GM12878 (cell line): ENCODE measurements around the gene TTYH3. TPM values are rescaled to one million over a fixed set of nuclear protein-coding genes. Genes with fewer than 3 reads are reported as not detected.
A peak's percentile ranks its signal among the peaks of the same experiment; 100 is the strongest.

Experiments used
- ASH2L ChIP-seq: fragments of 300-600, 200-600 bp; sonication (generic); IDR thresholded peaks from 2 replicates; pipeline ENCODE4 v1.6.1; 2017; ENCODE audit warnings: low read depth, mild to moderate bottlenecking, borderline replicate concordance
- CHD1 ChIP-seq: IDR thresholded peaks from 2 replicates; pipeline ENCODE4 v1.6.1; 2012; ENCODE audit warnings: low read depth, low read length, improper control_type of control experiment
- DPF2 ChIP-seq: fragments of 450-650 bp; IDR thresholded peaks from 2 replicates; pipeline ENCODE4 v1.6.1; 2017; ENCODE audit warnings: mild to moderate bottlenecking
- ETV6 ChIP-seq, 2 experiments: fragments of 450-650 bp in 1 of 2; IDR thresholded peaks in 1 of 2; conservative IDR thresholded peaks in 1 of 2; 2 replicates each; pipeline ENCODE4 v1.6.1; 2014; ENCODE audit warnings: antibody characterized with exemption in 1 of 2, borderline replicate concordance in 1 of 2, low read depth in 1 of 2, mild to moderate bottlenecking in 1 of 2, moderate library complexity in 1 of 2
- JUNB ChIP-seq: IDR thresholded peaks from 2 replicates; pipeline ENCODE4 v1.6.1; 2016; ENCODE audit warnings: antibody characterized with exemption, mild to moderate bottlenecking
- LARP7 ChIP-seq: fragments of 450-650 bp; IDR thresholded peaks from 2 replicates; pipeline ENCODE4 v1.6.1; 2017; ENCODE audit warnings: mild to moderate bottlenecking
- MXI1 ChIP-seq: fragments of 150-350 bp; IDR thresholded peaks from 2 replicates; pipeline ENCODE4 v1.6.1; 2011; ENCODE audit warnings: low read depth, mild to moderate bottlenecking, inconsistent platforms, low read length, improper control_type of control experiment
- SIN3A ChIP-seq: IDR thresholded peaks from 2 replicates; pipeline ENCODE4 v1.6.1; 2012; ENCODE audit warnings: low read depth, low read length, improper control_type of control experiment
- SUZ12 ChIP-seq: fragments of 200-600 bp; sonication (generic); IDR thresholded peaks from one replicate; pipeline ENCODE4 v1.6.1; 2018; ENCODE audit warnings: antibody characterized with exemption, mild to moderate bottlenecking; ENCODE audit not compliant: unreplicated experiment
- TBL1XR1 ChIP-seq: IDR thresholded peaks from 2 replicates; pipeline ENCODE4 v1.6.1; 2012; ENCODE audit warnings: low read depth, low read length, improper control_type of control experiment
- ZNF217 ChIP-seq: fragments of 450-650 bp; IDR thresholded peaks from 2 replicates; pipeline ENCODE4 v1.6.1; 2017; ENCODE audit warnings: antibody characterized with exemption, mild to moderate bottlenecking
- ZNF274 ChIP-seq: IDR thresholded peaks from one replicate; pipeline ENCODE4 v1.8.0; 2011; ENCODE audit not compliant: insufficient read length, insufficient read depth
- polyA plus RNA-seq, 11 experiments: library from polyadenylated mRNA; depleted of rRNA in 4 of 11; unstranded in 6 of 11; stranded (reverse) in 5 of 11; fragments of >200 nt; fragmentation: Nextera tagmentation in 4 of 11; fragmentation: Illumina TruSeq in 1 of 11; extraction: Ambion mirVana in 4 of 11; extraction: Trizol in 1 of 11; gene quantifications; 1 replicate in 1 of 11; 2 replicates in 10 of 11; pipeline versions ENCODE4 v1.2.1 to v1.2.3, GENCODE V29; 2011 to 2016; ENCODE audit warnings: inconsistent platforms in 2 of 11, missing spikeins in 2 of 11, low read depth in 1 of 11
- total RNA-seq, 4 experiments: library from RNA; depleted of rRNA in 3 of 4; stranded (reverse); fragments of >200 nt in 3 of 4; fragmentation: Illumina TruSeq in 1 of 4; extraction: Trizol in 1 of 4; gene quantifications; 2 replicates each; pipeline versions ENCODE4 v1.2.1 to v1.2.3, GENCODE V29; 2013 to 2021
- TF ChIP-seq, protein P1 (sequence below): fragments of 450-650 bp; IDR thresholded peaks from 2 replicates; pipeline ENCODE4 v1.6.1; 2017; ENCODE audit warnings: mild to moderate bottlenecking
- TF ChIP-seq, protein P2 (sequence below): IDR thresholded peaks from 2 replicates; pipeline ENCODE4 v1.6.1; 2011; ENCODE audit warnings: low read depth, low read length, improper control_type of control experiment, borderline replicate concordance
- TF ChIP-seq, protein P3 (sequence below): fragments of 450-650 bp; IDR thresholded peaks from 2 replicates; pipeline ENCODE4 v1.6.1; 2017; ENCODE audit warnings: antibody characterized with exemption, mild to moderate bottlenecking, moderate library complexity
- TF ChIP-seq, protein P4 (sequence below): fragments of 150-350 bp; IDR thresholded peaks from 2 replicates; pipeline ENCODE4 v1.6.1; 2016; ENCODE audit warnings: low read depth, low read length
- TF ChIP-seq, protein P5 (sequence below): IDR thresholded peaks from 2 replicates; pipeline ENCODE4 v1.6.1; 2011; ENCODE audit warnings: borderline replicate concordance, low read depth, mild to moderate bottlenecking, moderate library complexity, mixed read lengths, low read length; ENCODE audit not compliant: insufficient read depth; ENCODE audit errors: extremely low read length

Gene TTYH3
- total and polyA plus RNA-seq, 10 of the 15 experiments (the other 5 are each of a cell fraction or from before 2014, with no cell fraction given), result 0.79 to 71.4 (median 10.5) TPM

DNA sequence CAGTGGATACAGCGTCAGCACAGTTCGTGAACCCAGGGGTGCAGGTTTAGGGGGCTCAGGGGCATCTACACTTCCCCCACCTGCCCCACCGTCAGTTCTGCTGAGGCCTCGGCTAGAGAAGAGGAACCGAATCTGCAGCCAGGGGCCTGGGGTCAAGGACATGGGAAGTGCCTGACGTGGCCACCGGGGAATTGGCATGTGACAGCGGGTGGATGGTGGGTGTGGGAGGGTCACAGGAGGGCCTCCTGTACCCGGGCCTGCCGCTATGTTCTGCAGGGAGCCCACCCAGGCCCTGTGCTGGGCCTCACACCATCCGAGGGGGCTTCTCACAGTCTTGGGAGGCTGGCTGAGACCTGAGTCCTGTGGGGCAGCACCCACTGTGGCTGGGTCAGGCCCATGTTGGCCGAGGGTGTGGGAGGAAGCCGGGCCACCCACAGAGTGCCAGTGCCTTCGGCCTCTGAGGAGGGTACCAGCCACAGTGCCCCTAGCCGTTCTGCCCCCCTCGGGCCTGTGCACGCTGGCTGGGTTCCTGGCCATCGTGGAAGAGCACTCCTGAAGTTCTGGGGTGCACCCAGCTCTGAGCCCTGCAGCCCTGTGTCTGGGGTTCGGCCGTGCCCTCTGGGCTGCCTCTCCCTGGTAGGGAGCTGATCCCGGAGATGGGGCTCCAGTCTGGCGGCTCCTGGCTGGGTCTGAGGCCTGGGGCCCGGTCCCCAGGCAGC is 5.9 kb downstream of the TTYH3 start (continued):
- TF ChIP-seq ETV6 (conservative IDR thresholded peaks at IDR 0.05 in 1 of 2, IDR thresholded peaks at IDR 0.05 in 1 of 2; ENCODE audit: borderline replicate concordance in 1 of 2, low read depth in 1 of 2) (no peak), JUNB (no peak), ASH2L (no peak), LARP7 (peak; percentile 64; the same call in 1 of the 2 replicates), SUZ12 (no peak), TBL1XR1 (no peak), CHD1 (no peak), ZNF274 (no peak), DPF2 (peak; percentile 98), MXI1 (no peak), ZNF217 (peak; percentile 31; the same call in 1 of the 2 replicates), SIN3A (no peak)
- TF ChIP-seq, protein P1, sequence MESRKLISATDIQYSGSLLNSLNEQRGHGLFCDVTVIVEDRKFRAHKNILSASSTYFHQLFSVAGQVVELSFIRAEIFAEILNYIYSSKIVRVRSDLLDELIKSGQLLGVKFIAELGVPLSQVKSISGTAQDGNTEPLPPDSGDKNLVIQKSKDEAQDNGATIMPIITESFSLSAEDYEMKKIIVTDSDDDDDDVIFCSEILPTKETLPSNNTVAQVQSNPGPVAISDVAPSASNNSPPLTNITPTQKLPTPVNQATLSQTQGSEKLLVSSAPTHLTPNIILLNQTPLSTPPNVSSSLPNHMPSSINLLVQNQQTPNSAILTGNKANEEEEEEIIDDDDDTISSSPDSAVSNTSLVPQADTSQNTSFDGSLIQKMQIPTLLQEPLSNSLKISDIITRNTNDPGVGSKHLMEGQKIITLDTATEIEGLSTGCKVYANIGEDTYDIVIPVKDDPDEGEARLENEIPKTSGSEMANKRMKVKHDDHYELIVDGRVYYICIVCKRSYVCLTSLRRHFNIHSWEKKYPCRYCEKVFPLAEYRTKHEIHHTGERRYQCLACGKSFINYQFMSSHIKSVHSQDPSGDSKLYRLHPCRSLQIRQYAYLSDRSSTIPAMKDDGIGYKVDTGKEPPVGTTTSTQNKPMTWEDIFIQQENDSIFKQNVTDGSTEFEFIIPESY, result no peak
- TF ChIP-seq, protein P2, sequence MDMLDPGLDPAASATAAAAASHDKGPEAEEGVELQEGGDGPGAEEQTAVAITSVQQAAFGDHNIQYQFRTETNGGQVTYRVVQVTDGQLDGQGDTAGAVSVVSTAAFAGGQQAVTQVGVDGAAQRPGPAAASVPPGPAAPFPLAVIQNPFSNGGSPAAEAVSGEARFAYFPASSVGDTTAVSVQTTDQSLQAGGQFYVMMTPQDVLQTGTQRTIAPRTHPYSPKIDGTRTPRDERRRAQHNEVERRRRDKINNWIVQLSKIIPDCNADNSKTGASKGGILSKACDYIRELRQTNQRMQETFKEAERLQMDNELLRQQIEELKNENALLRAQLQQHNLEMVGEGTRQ, result peak; percentile 11; the same call in 1 of the 2 replicates
- TF ChIP-seq, protein P3, sequence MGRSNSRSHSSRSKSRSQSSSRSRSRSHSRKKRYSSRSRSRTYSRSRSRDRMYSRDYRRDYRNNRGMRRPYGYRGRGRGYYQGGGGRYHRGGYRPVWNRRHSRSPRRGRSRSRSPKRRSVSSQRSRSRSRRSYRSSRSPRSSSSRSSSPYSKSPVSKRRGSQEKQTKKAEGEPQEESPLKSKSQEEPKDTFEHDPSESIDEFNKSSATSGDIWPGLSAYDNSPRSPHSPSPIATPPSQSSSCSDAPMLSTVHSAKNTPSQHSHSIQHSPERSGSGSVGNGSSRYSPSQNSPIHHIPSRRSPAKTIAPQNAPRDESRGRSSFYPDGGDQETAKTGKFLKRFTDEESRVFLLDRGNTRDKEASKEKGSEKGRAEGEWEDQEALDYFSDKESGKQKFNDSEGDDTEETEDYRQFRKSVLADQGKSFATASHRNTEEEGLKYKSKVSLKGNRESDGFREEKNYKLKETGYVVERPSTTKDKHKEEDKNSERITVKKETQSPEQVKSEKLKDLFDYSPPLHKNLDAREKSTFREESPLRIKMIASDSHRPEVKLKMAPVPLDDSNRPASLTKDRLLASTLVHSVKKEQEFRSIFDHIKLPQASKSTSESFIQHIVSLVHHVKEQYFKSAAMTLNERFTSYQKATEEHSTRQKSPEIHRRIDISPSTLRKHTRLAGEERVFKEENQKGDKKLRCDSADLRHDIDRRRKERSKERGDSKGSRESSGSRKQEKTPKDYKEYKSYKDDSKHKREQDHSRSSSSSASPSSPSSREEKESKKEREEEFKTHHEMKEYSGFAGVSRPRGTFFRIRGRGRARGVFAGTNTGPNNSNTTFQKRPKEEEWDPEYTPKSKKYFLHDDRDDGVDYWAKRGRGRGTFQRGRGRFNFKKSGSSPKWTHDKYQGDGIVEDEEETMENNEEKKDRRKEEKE, result no peak
- TF ChIP-seq, protein P4, sequence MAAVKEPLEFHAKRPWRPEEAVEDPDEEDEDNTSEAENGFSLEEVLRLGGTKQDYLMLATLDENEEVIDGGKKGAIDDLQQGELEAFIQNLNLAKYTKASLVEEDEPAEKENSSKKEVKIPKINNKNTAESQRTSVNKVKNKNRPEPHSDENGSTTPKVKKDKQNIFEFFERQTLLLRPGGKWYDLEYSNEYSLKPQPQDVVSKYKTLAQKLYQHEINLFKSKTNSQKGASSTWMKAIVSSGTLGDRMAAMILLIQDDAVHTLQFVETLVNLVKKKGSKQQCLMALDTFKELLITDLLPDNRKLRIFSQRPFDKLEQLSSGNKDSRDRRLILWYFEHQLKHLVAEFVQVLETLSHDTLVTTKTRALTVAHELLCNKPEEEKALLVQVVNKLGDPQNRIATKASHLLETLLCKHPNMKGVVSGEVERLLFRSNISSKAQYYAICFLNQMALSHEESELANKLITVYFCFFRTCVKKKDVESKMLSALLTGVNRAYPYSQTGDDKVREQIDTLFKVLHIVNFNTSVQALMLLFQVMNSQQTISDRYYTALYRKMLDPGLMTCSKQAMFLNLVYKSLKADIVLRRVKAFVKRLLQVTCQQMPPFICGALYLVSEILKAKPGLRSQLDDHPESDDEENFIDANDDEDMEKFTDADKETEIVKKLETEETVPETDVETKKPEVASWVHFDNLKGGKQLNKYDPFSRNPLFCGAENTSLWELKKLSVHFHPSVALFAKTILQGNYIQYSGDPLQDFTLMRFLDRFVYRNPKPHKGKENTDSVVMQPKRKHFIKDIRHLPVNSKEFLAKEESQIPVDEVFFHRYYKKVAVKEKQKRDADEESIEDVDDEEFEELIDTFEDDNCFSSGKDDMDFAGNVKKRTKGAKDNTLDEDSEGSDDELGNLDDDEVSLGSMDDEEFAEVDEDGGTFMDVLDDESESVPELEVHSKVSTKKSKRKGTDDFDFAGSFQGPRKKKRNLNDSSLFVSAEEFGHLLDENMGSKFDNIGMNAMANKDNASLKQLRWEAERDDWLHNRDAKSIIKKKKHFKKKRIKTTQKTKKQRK, result no peak
- TF ChIP-seq, protein P5, sequence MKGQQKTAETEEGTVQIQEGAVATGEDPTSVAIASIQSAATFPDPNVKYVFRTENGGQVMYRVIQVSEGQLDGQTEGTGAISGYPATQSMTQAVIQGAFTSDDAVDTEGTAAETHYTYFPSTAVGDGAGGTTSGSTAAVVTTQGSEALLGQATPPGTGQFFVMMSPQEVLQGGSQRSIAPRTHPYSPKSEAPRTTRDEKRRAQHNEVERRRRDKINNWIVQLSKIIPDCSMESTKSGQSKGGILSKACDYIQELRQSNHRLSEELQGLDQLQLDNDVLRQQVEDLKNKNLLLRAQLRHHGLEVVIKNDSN, result peak; percentile 51
